GM21576 (cell line): ENCODE measurements around the gene CARM1.
"Not testable (repeated sequence)": the region's sequence is repeated elsewhere in the genome, so short reads cannot be mapped to it uniquely, and the experiment has no call there.

ENCODE experiments used
- ATAC-seq: cut with Tn5 transposase; IDR thresholded peaks from one replicate; pipeline ENCODE4 v1.9.1; 2021; ENCODE audit warnings: mild to moderate bottlenecking, moderate library complexity; ENCODE audit not compliant: unreplicated experiment

Gene CARM1

GRCh38 chr19:10927730-10928562 is 56.6 kb downstream of the CARM1 start:
- ATAC-seq: peak; percentile 6

GRCh38 chr19:10928563-10929401 is 57.4 kb downstream of the CARM1 start, which contains the start of the genes TIMM29 and YIPF2:
TIMM29 (plus strand) TSS chr19:10928811; CDS start chr19:10928823, 12 bp downstream.
YIPF2 (minus strand) TSS chr19:10928639; CDS start chr19:10928410, 229 bp downstream.
- ATAC-seq: peak; percentile 60

- no peak for ATAC-seq
Observed at GRCh38 chr19:10929402-10929794, 58.0 kb downstream of the CARM1 start.

GRCh38 chr19:10935371-10936059 is 64.2 kb downstream of the CARM1 start:
- ATAC-seq: no peak

DNA sequence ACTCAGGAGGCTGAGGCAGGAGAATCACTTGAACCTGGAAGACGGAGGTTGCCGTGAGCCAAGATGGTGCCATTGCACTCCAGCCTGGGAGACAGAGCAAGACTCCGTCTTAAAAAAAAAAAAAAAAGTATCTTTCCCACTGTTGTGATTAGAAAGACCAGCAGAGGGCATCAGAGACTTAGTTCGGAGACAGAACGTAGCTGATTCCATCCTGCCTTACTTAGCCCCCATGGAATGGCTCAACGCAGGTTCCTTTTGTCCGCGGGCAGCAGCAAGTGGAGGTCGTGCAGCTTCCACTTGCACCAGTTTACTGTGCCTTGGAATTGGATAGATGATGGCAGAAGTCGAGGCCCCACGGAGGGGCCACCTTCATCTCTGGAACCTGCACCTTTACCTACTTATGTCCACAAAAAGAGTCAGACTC is 65.3 kb downstream of the CARM1 start:
- no peak for ATAC-seq

GRCh38 chr19:10941649-10942048 is 70.3 kb downstream of the CARM1 start:
- ATAC-seq: not testable (repeated sequence)

- not testable (repeated sequence) for ATAC-seq
Observed at GRCh38 chr19:10943412-10943811, 72.1 kb downstream of the CARM1 start.

GRCh38 chr19:10945264-10945663 is 73.9 kb downstream of the CARM1 start:
- no peak for ATAC-seq

DNA sequence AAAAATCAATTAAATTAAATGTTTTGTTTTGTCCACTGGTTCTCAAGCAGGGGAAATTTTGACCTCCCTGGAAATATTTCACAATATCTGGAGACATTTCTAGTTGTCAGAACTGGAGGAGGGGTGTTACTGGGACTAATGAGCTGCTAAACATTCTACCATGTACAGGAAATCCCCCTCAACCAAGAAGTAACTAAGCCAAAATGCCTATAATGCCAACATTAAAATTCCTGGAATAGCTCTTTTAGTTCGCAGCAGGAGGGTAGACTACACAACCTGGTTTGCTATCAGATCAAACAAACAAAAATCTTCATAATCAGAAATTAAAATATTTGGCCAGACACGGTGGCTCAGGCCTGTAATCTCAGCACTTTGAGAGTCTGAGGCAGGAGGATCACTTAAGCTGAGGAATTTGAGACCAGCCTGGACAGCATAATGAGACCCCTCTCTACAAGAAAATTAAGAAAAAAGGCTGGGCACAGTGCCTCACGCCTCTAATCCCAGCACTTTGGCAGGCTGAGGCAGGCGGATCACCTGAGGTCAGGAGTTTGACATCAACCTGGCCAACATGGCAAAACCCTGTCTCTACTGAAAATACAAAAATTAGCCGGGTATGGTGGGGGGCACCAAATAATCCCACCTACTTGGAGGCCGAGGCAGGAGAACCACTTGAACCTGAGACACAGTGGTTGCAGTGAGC is 75.8 kb downstream of the CARM1 start:
- ATAC-seq: no peak

DNA sequence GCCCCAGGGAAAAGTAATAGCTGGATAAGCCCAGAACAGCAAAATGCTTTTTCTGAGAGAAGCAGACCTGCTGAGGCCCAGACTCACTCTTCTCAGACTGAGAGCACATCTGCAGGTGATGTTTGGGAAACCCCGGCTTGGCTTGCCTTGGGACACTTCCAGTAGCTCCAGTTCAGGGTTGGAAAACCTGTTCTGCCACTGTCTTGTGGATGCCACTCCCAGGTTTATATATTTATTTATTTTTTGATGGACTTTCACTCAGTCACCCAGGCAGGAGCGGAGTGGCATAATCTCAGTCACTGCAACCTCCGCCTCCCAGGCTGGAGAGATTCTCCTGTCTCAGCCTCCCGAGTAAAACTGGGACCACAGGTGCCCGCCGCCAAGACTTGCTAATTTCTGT is 81.5 kb downstream of the CARM1 start:
- ATAC-seq: no peak

DNA sequence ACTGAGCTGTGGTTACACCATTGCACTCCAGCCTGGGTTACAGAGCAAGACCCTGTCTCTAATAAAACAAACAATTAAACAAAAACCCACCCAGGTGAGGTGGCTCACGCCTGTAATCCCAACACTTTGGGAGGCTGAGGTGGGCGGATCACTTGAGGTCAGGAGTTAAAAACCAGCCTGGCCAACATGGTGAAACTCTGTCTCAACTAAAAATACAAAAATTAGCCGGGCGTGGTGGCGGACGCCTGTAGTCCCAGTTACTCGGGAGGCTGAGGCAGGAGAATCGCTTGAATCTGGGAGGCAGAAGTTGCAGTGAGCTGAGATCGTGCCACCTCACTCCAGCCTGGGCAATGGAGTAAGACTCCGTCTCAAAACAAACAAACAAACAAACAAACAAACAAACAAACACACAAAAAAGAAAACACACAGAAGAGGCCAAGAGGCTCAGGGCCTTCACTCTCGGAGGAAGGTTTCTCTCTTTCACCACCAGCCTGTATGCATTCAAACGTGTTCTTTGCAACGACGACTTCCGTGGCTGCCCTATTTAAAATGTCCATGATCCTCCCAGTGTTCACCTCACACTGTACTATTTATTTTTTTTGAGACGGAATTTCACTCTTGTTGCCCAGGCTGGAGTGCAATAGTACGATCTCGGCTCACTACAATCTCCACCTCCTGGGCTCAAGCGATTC is 88.1 kb downstream of the CARM1 start:
- ATAC-seq: not testable (repeated sequence)

- ATAC-seq: peak; percentile 62
Observed at GRCh38 chr19:10960314-10961072, 89.1 kb downstream of the CARM1 start, which contains the start of gene SMARCA4. SMARCA4 (plus strand) TSS chr19:10961030; CDS start chr19:10984152, 23,122 bp downstream.

GRCh38 chr19:10961073-10961860 is 89.9 kb downstream of the CARM1 start:
- ATAC-seq: peak; percentile 34

GRCh38 chr19:10962863-10963262 is 91.5 kb downstream of the CARM1 start:
- no peak for ATAC-seq

DNA sequence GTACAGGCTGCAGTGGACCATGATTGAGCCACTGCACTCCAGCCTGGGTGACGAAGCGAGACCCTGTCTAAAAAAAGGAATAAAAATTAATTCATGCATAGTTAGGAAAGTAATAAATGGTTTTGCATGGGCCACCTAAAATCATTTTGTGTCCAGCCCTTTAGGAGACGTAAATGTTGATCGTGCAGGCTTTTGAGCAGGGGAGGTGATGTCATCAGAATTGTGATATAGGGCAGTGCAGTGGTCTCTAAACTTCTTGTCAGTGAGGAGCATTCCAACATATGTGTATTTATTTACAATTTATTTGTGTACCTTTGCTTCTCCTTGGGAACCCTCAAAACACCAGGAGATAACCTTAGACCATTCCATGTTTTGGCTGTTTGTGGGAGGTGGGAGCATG is 92.5 kb downstream of the CARM1 start:
- ATAC-seq: no peak

DNA sequence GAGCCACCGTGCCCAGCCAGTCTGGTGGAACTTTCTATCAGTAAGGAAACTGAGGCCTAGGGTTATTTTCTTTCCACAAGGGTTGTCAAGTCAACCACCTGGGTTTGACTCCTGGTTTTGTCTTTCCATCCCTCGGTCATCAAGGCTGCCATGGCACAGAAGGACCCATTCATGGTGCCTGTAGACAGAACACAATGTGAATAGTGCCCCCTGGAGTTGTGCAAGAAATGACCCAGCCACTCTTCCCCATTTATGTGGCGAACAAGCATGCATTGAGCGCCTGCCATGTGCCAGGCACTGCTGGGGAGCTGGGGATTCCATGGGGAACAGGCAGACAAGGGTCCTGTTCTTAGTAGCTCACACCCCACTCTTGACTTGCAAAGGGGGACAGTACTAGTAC is 93.5 kb downstream of the CARM1 start:
- no peak for ATAC-seq

DNA sequence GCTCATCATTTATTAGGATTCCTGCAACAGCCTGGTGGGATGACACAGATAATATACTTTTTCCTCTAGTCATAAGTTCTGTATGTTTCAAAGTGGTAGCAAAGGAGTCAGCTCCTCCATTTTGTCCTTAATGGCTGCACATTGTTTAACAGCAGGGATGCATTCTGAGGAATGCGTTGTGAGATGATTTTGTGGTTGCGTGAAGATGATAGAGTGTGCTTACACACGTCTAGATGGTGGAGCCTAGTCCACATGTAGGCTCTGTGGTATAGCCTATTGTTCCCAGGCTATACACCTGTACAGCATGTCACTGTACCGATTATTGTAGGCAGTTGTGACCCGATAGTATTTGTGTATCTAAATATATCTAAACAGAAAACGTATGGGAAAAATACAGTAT is 94.0 kb downstream of the CARM1 start:
- ATAC-seq: no peak

DNA sequence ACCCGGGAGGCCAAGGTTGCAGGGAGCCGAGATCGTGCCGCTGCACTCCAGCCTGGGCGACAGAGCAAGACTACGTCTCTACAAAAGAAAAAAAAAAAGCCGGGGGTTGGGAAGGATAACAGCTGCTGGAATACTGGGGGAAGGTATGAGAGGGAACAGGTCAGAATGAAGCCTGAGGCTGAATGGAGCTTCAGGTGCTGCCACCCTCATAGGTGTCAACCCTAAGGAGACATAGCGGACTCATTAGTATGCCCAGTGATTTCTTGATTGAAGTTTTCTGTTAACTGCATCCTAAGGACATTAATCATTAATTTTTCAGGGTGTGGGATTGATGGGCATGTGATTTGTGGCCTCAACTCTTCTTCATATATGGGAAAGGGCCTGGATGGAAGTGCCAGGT is 95.5 kb downstream of the CARM1 start:
- ATAC-seq: no peak
